Measurements from ENCODE around the gene TRIP12. TPM values are rescaled to one million over a fixed set of nuclear protein-coding genes. Genes with fewer than 3 reads are reported as not detected.
"Not testable (repeated sequence)": the region's sequence is repeated elsewhere in the genome, so short reads cannot be mapped to it uniquely, and the experiment has no call there.

The TRIP12 gene
- total and polyA plus RNA-seq, 4 experiments from 2014 or later: 14.5 to 224 (median 135) TPM

- POLR2A ChIA-PET (ENCODE audit: partially characterized antibody); H3K4me1 ChIP-seq (ENCODE audit: insufficient read depth, low read length); H3K4me3 ChIP-seq (ENCODE audit: low read length in 2 of 2); DNase-seq; H3K4me3 Mint-ChIP-seq; H3K27me3 ChIP-seq (ENCODE audit: insufficient read depth, low read length); H3K27me3 Mint-ChIP-seq; H3K9me3 Mint-ChIP-seq; intact Hi-C loops (cut with micrococcal nuclease); H3K27ac ChIP-seq (ENCODE audit: low read depth, low read length); H3K9me3 ChIP-seq (ENCODE audit: control insufficient read depth in 1 of 2, low read length in 2 of 2): not testable (repeated sequence)
- H3K36me3 Mint-ChIP-seq: peaks cover 45 to 70% of the 10 kb centered on the region in 2 donors
- peaks cover 31% of the 10 kb centered on the region for H3K36me3 ChIP-seq (ENCODE audit: insufficient read depth, low read length)
- peaks cover 4 to 12% (median 10%) of the 10 kb centered on the region in 4 donors for H3K4me1 Mint-ChIP-seq
- CTCF ChIA-PET (ENCODE audit: partially characterized antibody): interaction anchor here (0.9 to 1.5 kb wide), 2 partner anchors 11 to 280 kb away, joined by 3 to 5 read pairs; no protein-coding TSS in a partner anchor
- H3K27ac Mint-ChIP-seq: peak overlapping the region in 1 of 7 donors; percentile 55
Measured at GRCh38 chr2:229786289-229786688, 135.5 kb downstream of the TRIP12 start.

GRCh38 chr2:229784791-229785190 is 137.0 kb downstream of the TRIP12 start:
- no peaks in the 10 kb centered on the region for H3K27me3 ChIP-seq (ENCODE audit: insufficient read depth, low read length)
- H3K36me3 ChIP-seq (ENCODE audit: insufficient read depth, low read length): peaks cover 30% of the 10 kb centered on the region
- H3K27ac ChIP-seq (ENCODE audit: low read depth, low read length): no peak overlapping the region
- no peak overlapping the region for H3K4me3 ChIP-seq (ENCODE audit: low read length in 2 of 2)
- Mint-ChIP-seq H3K27me3 (no peaks in the 10 kb centered on the region), H3K4me1 (peaks cover 8 to 16% (median 13%) of the 10 kb centered on the region in 4 donors), H3K27ac (peak overlapping the region in 5 of 7 donors; percentile 3 to 87 (median 44)), H3K36me3 (peaks cover 47 to 65% of the 10 kb centered on the region in 2 donors), H3K9me3 (no peaks in the 10 kb centered on the region), H3K4me3 (no peak overlapping the region)
- no peak for DNase-seq
- intact Hi-C loops (cut with micrococcal nuclease): no loop called here
- ChIA-PET POLR2A (ENCODE audit: partially characterized antibody) (no interaction called here), CTCF (ENCODE audit: partially characterized antibody) (interaction anchor here (0.9 kb wide), 1 partner anchor 126 kb away, joined by 3 read pairs; no protein-coding TSS in a partner anchor)
- peaks cover 4% of the 10 kb centered on the region for H3K4me1 ChIP-seq (ENCODE audit: insufficient read depth, low read length)
- H3K9me3 ChIP-seq (ENCODE audit: control insufficient read depth in 1 of 2, low read length in 2 of 2): no peaks in the 10 kb centered on the region

GRCh38 chr2:229783108-229783721 is 138.6 kb downstream of the TRIP12 start:
- Mint-ChIP-seq H3K27ac (peak overlapping the region in 4 of 7 donors; percentile 13 to 73 (median 30)), H3K36me3 (peaks cover 42 to 63% of the 10 kb centered on the region in 2 donors), H3K9me3 (no peaks in the 10 kb centered on the region), H3K4me1 (peaks cover 8 to 16% (median 13%) of the 10 kb centered on the region in 4 donors), H3K4me3 (no peak overlapping the region), H3K27me3 (no peaks in the 10 kb centered on the region)
- H3K27ac ChIP-seq (ENCODE audit: low read depth, low read length): no peak overlapping the region
- H3K4me1 ChIP-seq (ENCODE audit: insufficient read depth, low read length): peaks cover 4% of the 10 kb centered on the region
- no peak for DNase-seq
- CTCF ChIA-PET (ENCODE audit: partially characterized antibody): interaction anchor here (1.0 to 4.8 kb wide), 7 partner anchors 10 to 376 kb away, joined by 3 to 37 read pairs (median 8); partner anchors contain the start of gene SLC16A14
- no peaks in the 10 kb centered on the region for H3K27me3 ChIP-seq (ENCODE audit: insufficient read depth, low read length)
- no peak overlapping the region for H3K4me3 ChIP-seq (ENCODE audit: low read length in 2 of 2)
- H3K9me3 ChIP-seq (ENCODE audit: control insufficient read depth in 1 of 2, low read length in 2 of 2): no peaks in the 10 kb centered on the region
- intact Hi-C loops (cut with micrococcal nuclease): no loop called here
- POLR2A ChIA-PET (ENCODE audit: partially characterized antibody): interaction anchor here (0.6 to 1.0 kb wide), 2 partner anchors 67 to 139 kb away, joined by 3 read pairs; partner anchors contain the start of gene FBXO36
- peaks cover 31% of the 10 kb centered on the region for H3K36me3 ChIP-seq (ENCODE audit: insufficient read depth, low read length)

GRCh38 chr2:229780856-229781773 is 140.7 kb downstream of the TRIP12 start:
- Mint-ChIP-seq H3K27ac (peak overlapping the region in 4 of 7 donors; percentile 4 to 33 (median 24)), H3K9me3 (no peaks in the 10 kb centered on the region), H3K27me3 (no peaks in the 10 kb centered on the region), H3K4me3 (no peak overlapping the region), H3K36me3 (peaks cover 42 to 61% of the 10 kb centered on the region in 2 donors), H3K4me1 (peaks cover 19 to 27% (median 24%) of the 10 kb centered on the region in 4 donors)
- H3K36me3 ChIP-seq (ENCODE audit: insufficient read depth, low read length): peaks cover 35% of the 10 kb centered on the region
- H3K4me3 ChIP-seq (ENCODE audit: low read length in 2 of 2): no peak overlapping the region
- CTCF ChIA-PET (ENCODE audit: partially characterized antibody): interaction anchor here (0.6 to 4.8 kb wide), 29 partner anchors 8 to 380 kb away, joined by 3 to 37 read pairs (median 4); partner anchors contain the start of genes FBXO36, SLC16A14 and TRIP12
- H3K4me1 ChIP-seq (ENCODE audit: insufficient read depth, low read length): peaks cover 8% of the 10 kb centered on the region
- no peak overlapping the region for H3K27ac ChIP-seq (ENCODE audit: low read depth, low read length)
- POLR2A ChIA-PET (ENCODE audit: partially characterized antibody): no interaction called here
- no peaks in the 10 kb centered on the region for H3K9me3 ChIP-seq (ENCODE audit: control insufficient read depth in 1 of 2, low read length in 2 of 2)
- intact Hi-C loops (cut with micrococcal nuclease): loop anchor here (1.0 kb wide), 1 partner anchor 379 kb away; no protein-coding TSS in a partner anchor
- DNase-seq: peak in 4 of 5 donors; percentile 28 to 42 (median 38)
- H3K27me3 ChIP-seq (ENCODE audit: insufficient read depth, low read length): no peaks in the 10 kb centered on the region

GRCh38 chr2:229779650-229780049 is 142.2 kb downstream of the TRIP12 start:
- ChIA-PET POLR2A (ENCODE audit: partially characterized antibody) (no interaction called here), CTCF (ENCODE audit: partially characterized antibody) (interaction anchor here (1.0 to 4.8 kb wide), 9 partner anchors 10 to 380 kb away, joined by 3 to 37 read pairs (median 10); no protein-coding TSS in a partner anchor)
- H3K9me3 ChIP-seq (ENCODE audit: control insufficient read depth in 1 of 2, low read length in 2 of 2): no peaks in the 10 kb centered on the region
- H3K4me1 ChIP-seq (ENCODE audit: insufficient read depth, low read length): peaks cover 21% of the 10 kb centered on the region
- H3K4me3 ChIP-seq (ENCODE audit: low read length in 2 of 2): no peak overlapping the region
- no peak for DNase-seq
- no peak overlapping the region for H3K27ac ChIP-seq (ENCODE audit: low read depth, low read length)
- peaks cover 34 to 57% of the 10 kb centered on the region in 2 donors for H3K36me3 Mint-ChIP-seq
- H3K27ac Mint-ChIP-seq: peak overlapping the region in 1 of 7 donors; percentile 41
- no peaks in the 10 kb centered on the region for H3K9me3 Mint-ChIP-seq
- intact Hi-C loops (cut with micrococcal nuclease): no loop called here
- H3K4me3 Mint-ChIP-seq: no peak overlapping the region
- H3K27me3 ChIP-seq (ENCODE audit: insufficient read depth, low read length): no peaks in the 10 kb centered on the region
- H3K36me3 ChIP-seq (ENCODE audit: insufficient read depth, low read length): peaks cover 35% of the 10 kb centered on the region
- H3K27me3 Mint-ChIP-seq: no peaks in the 10 kb centered on the region
- H3K4me1 Mint-ChIP-seq: peaks cover 22 to 37% (median 34%) of the 10 kb centered on the region in 4 donors

GRCh38 chr2:229777716-229778115 is 144.1 kb downstream of the TRIP12 start:
- H3K27ac Mint-ChIP-seq: peak overlapping the region in 2 of 7 donors; percentile 2 to 37
- peaks cover 46 to 65% of the 10 kb centered on the region in 2 donors for H3K36me3 Mint-ChIP-seq
- no peaks in the 10 kb centered on the region for H3K27me3 ChIP-seq (ENCODE audit: insufficient read depth, low read length)
- H3K4me1 Mint-ChIP-seq: peaks cover 21 to 40% (median 33%) of the 10 kb centered on the region in 4 donors
- H3K4me3 ChIP-seq (ENCODE audit: low read length in 2 of 2): no peak overlapping the region
- DNase-seq: no peak
- H3K4me3 Mint-ChIP-seq: no peak overlapping the region
- peaks cover 46% of the 10 kb centered on the region for H3K36me3 ChIP-seq (ENCODE audit: insufficient read depth, low read length)
- no peaks in the 10 kb centered on the region for H3K9me3 ChIP-seq (ENCODE audit: control insufficient read depth in 1 of 2, low read length in 2 of 2)
- H3K4me1 ChIP-seq (ENCODE audit: insufficient read depth, low read length): peaks cover 21% of the 10 kb centered on the region
- CTCF ChIA-PET (ENCODE audit: partially characterized antibody): no interaction called here
- H3K27ac ChIP-seq (ENCODE audit: low read depth, low read length): no peak overlapping the region
- no peaks in the 10 kb centered on the region for H3K27me3 Mint-ChIP-seq
- no peaks in the 10 kb centered on the region for H3K9me3 Mint-ChIP-seq
- intact Hi-C loops (cut with micrococcal nuclease): no loop called here
- POLR2A ChIA-PET (ENCODE audit: partially characterized antibody): no interaction called here

Data from CD4-positive, alpha-beta memory T cell (primary cell).